Stimulated activated CD8-positive, alpha-beta memory T cell treated with anti-CD3 and anti-CD28 coated beads, Interleukin-4, amount 100 ng/mL, for 4 hours (primary cell): ENCODE results near the gene PXMP4.
"Not testable (repeated sequence)": the region's sequence is repeated elsewhere in the genome, so short reads cannot be mapped to it uniquely, and the experiment has no call there.

Source experiments
- DNase-seq, 2 donors: peaks; one replicate each; pipeline ENCODE4 v3.0.0-alpha.2; 2020; ENCODE audit warnings: low read depth in 2 of 2, low spot score in 1 of 2

Gene PXMP4

DNA sequence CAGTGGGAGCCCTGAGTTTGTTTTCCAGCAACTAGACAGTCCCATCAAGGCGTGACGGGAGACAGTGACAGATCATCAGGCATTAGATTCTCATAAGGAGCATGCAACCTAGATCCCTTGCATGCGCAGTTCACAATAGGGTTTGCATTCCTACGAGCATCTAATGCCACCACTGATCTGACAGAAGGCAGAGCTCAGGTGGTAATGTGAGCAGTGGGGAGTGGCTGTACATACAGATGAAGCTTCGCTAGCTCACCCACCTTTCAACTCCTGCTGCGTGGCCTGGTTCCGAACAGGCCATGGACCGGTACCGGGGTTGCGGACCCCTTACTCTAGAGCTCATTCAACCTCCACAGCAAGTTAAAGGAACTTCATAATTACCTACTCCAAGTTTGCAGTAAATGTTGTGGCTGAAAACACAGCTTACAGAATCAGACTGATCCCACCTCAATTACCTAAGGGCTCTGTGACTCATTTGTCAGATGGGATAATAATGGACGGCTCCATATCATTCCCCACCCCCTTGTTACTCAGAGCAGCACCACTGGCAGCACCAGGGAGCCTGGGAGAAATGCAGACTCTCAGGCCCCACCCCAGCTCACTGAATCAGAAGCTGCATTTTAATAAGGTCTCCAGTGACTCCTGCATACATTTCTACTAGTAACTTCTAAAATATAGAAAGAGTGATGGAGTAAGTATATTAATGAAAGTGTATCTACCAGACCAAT lies 15.7 kb downstream of the PXMP4 start:
- no peak for DNase-seq

DNA sequence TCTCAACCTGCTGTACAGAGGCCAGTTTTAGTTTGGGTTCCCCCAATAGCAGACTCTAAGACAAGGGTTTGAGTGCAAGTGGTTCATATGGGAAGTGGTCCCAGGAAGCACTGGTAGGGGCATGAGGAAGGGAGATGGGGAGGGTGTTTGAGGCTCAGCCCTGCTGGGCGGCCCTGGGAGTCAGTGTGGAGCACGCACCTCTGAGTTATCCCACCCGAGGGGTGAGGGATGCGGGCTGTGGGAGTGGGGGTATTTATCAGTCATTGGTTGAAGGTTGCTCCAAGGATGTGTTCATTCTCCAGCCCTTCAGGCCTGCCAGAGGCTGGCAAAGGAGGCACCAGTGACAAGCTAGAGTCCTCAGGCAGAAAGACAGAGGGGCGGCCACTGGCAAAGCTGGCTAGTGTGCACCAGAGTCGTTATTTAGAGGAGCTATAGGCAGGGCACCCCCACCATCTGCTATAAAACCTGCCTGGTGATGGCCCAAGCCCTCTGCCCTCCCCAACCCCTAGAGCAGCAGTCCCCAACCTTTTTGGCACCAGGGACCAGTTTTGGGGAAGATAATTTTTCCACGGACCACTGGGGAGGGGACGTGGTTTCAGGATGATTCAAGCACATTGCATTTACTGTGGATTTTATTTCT lies 16.5 kb downstream of the PXMP4 start:
- DNase-seq: no peak

DNA sequence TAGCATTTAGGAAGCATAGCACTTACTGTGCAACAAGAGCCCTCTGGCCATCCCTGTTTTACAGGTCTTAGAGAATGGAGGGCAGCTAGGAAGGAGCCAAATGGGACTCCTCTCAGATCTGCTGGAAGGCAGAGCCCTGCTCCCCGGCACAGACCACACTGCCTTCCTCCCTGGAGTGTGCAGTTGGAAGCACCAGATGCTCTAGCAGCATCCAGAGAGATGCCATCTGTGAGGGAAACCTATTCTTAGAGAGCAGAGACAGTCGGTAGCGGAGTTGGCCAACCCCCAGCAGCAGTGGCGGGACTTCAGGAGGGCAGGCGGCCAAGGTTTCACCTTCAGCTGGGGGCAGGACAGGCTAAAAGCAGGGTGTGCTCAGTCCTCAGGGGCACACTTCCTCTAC lies 17.2 kb downstream of the PXMP4 start:
- DNase-seq: no peak

DNA sequence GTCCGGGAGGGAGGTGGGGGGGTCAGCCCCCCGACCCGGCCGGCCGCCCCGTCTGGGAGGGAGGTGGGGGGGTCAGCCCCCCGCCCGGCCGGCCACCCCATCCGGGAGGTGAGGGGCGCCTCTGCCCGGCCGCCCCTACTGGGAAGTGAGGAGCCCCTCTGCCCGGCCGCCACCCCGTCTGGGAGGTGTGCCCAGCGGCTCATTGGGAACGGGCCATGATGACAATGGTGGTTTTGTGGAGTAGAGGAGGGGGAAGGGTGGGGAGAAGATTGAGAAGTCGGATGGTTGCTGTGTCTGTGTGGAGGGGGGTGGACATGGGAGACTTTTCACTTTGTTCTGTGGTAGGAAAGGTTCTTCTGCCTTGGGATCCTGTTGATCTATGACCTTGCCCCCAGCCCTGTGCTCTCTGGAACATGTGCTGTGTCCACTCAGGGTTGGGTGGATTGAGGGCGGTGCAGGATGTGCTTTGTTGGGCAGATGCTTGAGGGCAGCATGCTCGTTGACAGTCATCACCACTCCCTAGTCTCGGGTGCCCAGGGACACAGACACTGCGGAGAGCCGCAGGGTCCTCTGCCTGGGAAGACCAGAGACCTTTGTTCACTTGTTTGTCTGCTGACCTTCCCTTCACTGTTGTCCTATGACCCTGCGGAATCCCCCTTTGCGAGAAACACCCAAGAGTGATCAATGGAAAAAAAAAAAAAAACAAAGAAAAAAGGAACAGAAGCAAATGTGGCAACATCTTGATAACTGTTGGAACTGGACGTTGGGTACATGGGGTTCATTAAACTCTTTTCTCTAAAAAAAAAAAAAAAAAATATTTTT lies 18.3 kb downstream of the PXMP4 start:
- no peak for DNase-seq

DNA sequence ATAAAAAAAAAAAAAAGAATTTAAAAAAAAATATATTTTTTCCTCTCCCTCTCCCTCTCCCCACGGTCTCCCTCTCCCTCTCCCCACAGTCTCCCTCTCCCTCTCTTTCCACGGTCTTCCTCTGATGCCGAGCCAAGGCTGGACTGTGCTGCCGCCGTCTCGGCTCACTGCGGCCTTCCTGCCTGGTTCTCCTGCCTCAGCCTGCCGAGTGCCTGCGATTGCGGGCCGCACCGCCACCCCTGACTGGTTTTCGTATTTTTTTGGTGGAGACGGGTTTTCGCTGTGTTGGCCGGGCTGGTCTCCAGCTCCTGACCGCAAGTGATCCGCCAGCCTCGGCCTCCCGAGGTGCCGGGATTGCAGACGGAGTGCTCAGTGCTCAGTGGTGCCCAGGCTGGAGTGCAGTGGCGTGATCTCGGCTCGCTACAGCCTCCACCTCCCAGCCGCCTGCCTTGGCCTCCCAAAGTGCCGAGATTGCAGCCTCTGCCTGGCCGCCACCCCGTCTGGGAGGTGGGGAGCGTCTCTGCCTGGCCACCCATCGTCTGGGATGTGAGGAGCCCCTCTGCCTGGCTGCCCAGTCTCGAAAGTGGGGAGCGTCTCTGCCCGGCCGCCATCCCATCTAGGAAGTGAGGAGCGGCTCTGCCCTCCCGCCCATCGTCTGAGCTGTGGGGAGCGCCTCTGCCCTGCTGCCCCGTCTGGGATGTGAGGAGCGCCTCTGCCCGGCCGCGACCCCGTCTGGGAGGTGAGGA lies 19.2 kb downstream of the PXMP4 start:
- DNase-seq: not testable (repeated sequence)

DNA sequence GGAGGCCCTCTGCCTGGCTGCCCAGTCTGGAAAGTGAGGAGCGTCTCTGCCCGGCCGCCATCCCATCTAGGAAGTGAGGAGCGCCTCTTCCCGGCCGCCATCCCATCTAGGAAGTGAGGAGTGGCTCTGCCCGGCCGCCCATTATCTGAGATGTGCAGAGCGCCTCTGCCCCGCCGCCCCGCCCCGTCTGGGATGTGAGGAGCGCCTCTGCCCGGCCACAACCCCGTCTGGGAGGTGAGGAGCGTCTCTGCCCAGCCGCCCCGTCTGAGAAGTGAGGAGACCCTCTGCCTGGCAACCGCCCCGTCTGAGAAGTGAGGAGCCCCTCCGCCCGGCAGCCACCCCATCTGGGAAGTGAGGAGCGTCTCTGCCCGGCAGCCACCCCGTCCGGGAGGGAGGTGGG lies 21.1 kb downstream of the PXMP4 start:
- DNase-seq: not testable (repeated sequence)

DNA sequence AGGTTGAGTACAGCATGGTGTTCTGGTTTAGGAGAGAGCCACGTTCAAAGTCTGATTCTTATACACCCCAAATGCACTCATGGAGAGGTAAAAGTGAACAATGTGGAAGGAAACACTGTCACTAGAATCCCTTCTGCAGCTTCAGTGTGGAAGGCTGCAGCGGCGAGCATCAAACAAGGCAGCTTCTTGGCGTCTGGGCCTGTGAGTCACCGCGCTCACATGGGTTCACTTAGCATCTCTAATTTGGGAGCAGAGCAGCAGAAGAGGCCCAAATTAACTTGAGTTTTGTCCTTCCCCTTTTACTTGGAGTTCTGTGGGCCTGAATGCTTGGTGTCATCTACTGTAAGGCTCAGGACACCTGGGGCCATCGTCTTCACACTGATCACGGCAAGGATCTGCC lies 23.0 kb downstream of the PXMP4 start:
- DNase-seq: no peak

DNA sequence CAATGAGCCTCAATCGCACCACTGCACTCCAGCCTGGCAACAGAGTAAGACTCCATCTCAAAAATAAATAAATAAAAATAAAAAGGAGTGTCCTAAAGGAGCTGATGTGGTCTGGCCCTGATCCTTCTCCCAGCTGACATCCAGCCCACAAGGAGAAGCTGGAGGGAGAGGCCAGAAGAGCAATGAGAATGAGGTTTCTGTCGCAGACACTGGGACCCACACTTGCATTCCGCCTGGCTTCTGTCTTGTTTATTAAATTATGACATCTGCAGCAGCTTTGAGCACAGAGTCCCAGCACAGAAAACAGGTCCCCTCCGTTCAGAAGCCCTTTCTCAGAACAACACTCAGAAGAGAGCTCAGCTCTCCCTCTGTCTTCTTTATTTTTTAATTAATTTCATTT lies 23.7 kb downstream of the PXMP4 start:
- no peak for DNase-seq

DNA sequence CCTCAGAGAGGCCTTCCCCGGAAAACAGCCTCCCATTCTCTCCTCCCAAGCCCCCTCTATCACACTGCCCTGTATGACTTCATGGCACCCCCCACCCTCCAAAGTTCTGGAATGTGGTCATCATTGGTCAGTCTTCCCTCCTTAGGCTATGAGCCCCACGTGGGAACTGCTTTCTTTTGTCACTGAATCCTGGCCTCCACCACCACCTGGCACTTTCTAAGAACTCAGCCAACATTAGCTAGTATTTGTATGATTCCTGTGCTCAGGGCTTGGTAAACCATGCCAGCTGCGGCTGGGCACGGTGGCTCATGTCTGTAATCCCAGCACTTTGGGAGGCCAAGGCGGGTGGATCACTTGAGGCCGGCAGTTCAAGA lies 25.5 kb downstream of the PXMP4 start:
- no peak for DNase-seq

DNA sequence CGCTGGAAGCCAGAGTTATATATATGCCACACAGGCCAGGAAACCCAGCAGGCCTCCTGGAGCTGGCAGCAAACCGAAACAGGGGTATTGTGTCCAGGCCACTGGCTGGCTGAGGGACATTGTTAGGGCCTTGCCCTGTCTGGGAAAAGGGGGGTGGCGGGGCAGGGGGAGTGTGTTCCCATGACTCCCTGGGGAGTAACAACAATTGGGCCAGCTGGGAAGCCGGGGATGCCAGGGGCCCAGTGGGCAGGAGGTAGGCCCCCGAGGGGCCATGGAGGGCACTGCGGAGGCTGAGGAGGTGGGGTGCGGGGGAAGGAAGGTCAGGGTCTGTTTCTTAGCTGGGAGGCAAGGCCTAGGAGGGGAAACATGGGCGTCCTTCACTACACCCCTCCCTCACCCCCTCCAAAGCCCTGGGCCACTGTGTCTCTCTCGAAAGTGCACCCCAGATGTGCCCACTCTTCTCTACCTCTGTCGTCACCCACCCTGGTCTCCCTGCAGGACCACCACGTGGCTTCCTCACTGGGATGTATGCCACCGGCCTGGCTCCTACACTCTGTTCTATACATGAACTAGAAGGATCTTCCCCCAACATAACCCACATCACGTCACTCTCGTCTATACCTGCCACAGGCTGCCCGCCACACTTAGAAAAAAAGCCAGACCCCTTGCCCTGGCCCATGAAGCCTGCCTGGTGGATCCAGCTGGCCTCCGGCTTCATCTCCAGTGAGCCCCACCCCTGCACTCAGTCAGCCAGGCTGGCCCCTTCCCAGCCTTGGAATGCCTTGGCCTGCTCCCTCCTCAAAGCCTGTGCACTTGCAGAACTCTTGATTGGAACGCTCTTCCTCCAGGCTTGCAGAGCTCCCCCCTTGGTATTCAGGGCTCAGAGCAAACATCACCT lies 26.1 kb downstream of the PXMP4 start:
- DNase-seq: no peak

DNA sequence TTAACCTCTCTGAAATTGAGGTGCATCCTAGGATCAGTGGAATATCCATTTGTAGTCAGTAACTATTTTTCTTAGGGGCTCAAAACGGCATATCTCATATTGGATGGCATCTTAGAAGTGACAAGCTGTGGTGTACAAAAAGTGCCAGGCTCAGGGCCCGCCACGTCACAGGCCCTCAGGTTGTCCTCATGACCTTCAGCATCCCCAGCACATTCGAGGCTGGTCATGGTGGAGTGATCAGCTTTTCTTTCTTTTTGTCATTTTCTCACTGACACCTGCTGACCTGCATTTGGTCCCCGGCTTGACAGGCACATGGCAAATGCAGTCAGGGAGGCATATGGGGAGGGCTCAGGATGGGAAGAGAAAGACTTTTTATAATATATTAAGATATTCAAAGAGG lies 26.8 kb downstream of the PXMP4 start:
- DNase-seq: no peak

DNA sequence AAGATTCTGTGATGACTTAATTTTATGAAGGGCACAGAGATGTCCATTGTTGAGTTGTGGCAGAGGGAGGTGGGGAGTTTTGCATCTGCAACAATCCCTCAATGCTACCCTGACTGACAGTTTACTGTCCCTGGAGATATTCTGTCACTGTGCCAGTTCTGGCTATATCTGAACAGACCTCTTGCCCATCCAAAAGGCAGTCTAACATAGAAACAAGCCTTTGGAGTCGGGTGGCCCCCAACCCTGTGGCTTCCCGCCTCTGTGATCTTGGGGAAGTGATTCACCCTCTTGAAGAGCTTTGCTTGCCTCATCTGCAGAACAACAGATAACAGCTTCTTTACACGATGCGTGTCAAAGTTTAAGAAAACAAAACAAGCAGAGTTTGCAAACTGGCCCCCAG lies 30.1 kb downstream of the PXMP4 start:
- DNase-seq: no peak

DNA sequence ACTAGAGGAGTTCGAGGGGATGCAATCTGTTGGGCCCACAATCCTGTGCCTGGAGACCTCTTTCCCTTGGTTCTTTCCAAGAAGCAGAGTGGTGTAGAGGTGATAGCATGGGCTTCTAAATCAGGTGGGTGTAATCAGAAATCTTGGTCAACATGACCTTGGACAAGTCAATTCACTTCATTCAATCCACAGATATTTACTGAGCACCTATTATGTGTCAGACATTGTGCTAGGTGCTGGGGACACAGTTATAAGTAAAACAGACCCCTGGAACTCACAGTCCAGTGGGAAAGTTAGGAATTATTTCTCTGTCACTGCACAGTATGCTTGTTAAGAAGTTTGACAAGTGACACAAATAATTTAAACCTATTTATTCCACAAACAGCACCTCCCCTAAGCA lies 30.6 kb downstream of the PXMP4 start:
- no peak for DNase-seq

DNA sequence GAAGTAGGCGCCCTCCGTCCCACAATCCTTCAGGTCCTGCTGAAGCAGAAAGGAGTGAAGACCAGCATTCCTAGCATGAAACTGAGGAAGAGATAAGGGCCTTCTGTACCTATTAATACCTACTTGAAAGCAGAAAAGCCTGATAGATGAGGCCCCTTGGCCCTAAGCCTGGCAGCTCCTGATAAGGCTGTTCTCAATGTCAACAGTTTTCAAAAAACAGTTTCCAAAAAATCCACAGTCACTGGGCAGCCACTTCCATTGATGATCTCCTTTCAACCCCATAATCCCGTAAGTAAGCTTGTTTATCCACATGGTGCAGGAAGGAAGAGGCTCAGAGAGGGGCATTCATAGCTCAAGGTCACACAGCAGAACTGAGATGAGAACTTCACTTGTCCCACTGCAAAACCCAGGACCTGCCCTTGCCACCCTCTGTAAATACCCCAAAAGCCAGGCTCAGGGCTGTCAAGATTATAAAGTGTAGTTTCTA lies 31.1 kb downstream of the PXMP4 start:
- DNase-seq: no peak

DNA sequence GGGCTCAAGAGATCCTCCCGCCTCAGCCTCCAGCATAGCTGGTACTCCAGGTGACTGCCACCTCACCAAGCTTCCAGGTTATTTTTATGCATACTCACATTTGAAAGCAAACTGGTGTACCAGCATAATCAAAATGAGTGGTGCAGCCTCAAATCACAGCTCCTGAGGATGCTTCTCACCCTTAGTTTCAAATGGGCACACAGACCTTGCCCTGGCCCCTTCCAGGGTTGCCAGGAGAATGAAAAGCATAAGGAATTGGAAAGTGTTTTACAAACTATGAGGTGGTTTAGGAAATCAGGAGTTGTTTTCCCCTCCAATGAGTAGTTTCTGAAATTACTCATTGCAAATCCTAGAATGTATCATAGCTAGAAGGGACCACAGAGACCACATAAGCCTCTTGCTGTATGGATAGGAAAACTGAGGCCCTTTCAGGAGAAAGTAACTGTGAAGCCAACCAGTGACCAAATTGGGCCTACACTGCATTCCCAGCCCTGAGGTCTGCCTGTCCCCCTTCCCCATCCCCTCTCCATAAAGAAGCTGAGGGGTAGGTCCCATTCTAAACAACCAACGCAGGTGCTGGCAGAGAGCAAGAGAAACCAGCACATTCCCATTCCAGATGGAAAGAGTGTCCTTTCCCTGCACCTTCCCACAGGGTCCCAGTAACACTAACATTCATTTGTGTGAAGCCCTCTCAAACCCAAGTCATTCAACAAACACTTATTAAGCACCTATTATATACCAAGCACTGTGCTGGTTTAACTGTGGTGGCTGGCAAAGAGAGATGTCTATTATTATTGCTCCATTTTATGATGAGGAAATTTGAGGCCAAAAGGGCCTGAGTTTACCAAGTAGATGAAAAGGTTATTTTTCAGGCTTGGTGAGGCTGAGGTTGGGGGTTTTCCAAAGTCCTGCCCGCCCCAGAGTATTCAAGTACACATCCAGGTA lies 31.8 kb downstream of the PXMP4 start:
- no peak for DNase-seq

DNA sequence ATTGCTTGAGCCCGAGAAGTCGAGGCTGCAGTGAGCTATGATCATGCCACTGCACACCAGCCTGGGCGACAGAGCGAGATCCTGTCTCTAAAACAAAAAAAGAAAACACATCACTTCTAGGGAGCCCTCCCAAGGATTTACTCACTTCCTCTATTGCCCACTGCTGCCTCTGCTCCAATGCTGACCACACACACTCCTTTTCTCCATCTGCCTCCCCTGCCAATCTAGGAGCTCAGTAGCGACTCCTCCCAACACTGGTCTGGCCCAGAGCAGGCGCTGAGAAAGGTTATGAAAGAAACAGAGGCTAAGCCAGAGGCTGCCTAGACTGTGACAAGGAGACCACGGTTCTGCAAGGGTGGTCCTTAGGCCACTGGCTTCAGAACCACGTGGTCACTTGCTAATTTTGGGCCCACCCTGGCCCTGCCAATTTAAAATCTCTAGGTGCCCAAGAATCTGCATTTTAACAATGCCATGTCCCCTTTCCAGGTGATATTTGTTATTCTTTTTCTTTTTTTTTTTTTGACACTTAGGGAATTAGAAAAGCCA lies 32.7 kb downstream of the PXMP4 start:
- no peak for DNase-seq

DNA sequence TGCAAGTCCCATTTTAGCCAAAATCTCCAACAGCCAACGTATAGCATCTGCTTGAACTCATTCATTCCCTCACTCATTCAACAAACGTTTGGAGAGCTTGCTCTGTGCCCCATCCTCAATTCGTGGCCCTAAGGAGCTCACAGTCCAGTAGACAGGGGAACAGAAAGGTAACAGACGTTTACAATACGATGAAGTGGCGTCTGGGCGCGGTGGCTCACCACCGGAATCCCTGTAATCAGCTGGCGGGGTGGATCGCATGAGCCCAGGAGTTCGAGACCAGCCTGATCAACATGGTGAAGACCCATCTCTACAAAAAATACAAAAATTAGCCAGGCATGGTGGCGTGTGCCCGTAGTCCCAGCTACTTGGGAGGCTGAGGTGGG lies 33.1 kb downstream of the PXMP4 start:
- DNase-seq: no peak

DNA sequence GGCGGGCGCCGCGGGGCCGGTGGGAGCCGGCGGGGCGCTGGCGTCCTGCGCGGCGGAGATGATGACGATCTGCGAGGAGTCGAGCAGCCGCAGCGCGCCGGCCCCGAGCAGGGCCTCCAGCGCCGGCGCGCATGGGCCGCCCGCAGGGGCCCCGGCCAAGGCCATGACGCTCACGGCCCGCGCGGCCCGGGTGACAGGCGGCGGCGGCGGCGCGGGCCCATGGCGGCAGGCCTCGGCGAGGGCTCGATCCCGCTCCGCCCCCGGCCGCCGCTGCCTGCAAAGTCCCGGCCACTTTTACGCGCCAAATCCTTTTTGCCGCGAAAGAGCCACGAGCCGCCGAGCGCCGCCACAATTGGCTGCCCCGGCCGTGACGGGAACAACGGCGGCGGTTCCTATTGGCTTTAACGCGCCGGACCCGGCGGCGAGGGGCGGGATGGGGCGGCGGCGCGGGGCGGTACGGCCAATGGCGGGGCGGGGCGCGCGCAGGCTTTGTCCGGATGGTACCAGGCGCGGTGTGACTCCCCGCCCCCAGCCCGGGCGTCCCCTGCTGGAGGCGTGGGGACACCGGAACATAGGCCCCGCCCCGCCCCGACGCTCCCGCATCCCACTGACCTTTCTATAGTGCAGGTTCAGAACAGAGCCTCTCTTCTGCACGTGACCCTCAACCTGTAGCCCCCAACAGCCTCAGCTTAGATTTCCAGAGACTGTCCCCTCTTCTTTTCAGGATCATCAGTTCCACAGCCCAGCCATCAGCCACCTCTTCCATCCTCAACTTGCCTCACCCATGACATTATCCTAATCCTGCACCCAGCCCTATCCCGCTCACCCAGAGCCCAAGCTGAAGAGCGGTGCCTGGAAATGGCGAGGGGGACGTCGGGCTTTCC lies 33.8 kb downstream of the PXMP4 start, which contains the start of gene E2F1:
Gene E2F1 (minus strand): TSS at position 286 of the 884 bp plus-strand sequence. CDS start 121 bp downstream, at position 165.
- DNase-seq: peak; percentile 78 to 87
